GM23248 (cell line): ENCODE measurements around the gene DNAH14. TPM values are rescaled to one million over a fixed set of nuclear protein-coding genes. Genes with fewer than 3 reads are reported as not detected.
"Not testable (repeated sequence)": the region's sequence is repeated elsewhere in the genome, so short reads cannot be mapped to it uniquely, and the experiment has no call there.

Experiments used
- DNase-seq: peaks from one replicate; pipeline ENCODE4 v3.0.0-alpha.2; 2015
- H2AFZ ChIP-seq: fragments of 200-600 bp; sonication (generic); 2 replicates; pipeline ENCODE4 v1.6.1; 2016; ENCODE audit warnings: antibody characterized with exemption
- H3F3A ChIP-seq: fragments of 200-600 bp; sonication (generic); 2 replicates; pipeline ENCODE4 v1.6.1; 2016; ENCODE audit warnings: mild to moderate bottlenecking, antibody characterized with exemption, mixed run types; ENCODE audit not compliant: insufficient read depth
- H3K27ac ChIP-seq: fragments of 200-600 bp; sonication (generic); 2 replicates; pipeline ENCODE4 v1.5.1; 2016; ENCODE audit warnings: mild to moderate bottlenecking
- H3K27me3 ChIP-seq: fragments of 200-600 bp; sonication (generic); replicated peaks from 2 replicates; pipeline ENCODE4 v1.6.1; 2016; ENCODE audit warnings: mild to moderate bottlenecking; ENCODE audit not compliant: insufficient read depth
- H3K36me3 ChIP-seq: fragments of 200-600 bp; sonication (generic); 2 replicates; pipeline ENCODE4 v1.6.1; 2016; ENCODE audit warnings: low read depth, mild to moderate bottlenecking
- H3K4me1 ChIP-seq: fragments of 200-600 bp; sonication (generic); 2 replicates; pipeline ENCODE4 v1.6.1; 2016; ENCODE audit warnings: mild to moderate bottlenecking; ENCODE audit not compliant: insufficient read depth
- H3K4me2 ChIP-seq: fragments of 200-600 bp; sonication (generic); one replicate; pipeline ENCODE4 v1.6.1; 2016; ENCODE audit warnings: mild to moderate bottlenecking; ENCODE audit not compliant: unreplicated experiment
- H3K4me3 ChIP-seq: fragments of 200-600 bp; sonication (generic); 2 replicates; pipeline ENCODE4 v1.5.1; 2016; ENCODE audit warnings: mild to moderate bottlenecking
- H3K79me2 ChIP-seq: fragments of 200-600 bp; sonication (generic); 2 replicates; pipeline ENCODE4 v1.6.1; 2016; ENCODE audit warnings: mild to moderate bottlenecking; ENCODE audit not compliant: insufficient read depth
- H3K9ac ChIP-seq: fragments of 200-600 bp; sonication (generic); 2 replicates; pipeline ENCODE4 v1.6.1; 2016; ENCODE audit warnings: mild to moderate bottlenecking
- H3K9me2 ChIP-seq: fragments of 200-600 bp; sonication (generic); 2 replicates; pipeline ENCODE4 v1.6.1; 2016; ENCODE audit warnings: mixed run types, mild to moderate bottlenecking, moderate library complexity; ENCODE audit not compliant: insufficient read depth
- H3K9me3 ChIP-seq: fragments of 200-600 bp; sonication (generic); one replicate; pipeline ENCODE4 v1.6.1; 2017; ENCODE audit warnings: low read depth
- H4K20me1 ChIP-seq: fragments of 200-600 bp; sonication (generic); 2 replicates; pipeline ENCODE4 v1.6.0; 2016; ENCODE audit not compliant: insufficient read depth
- EZH2 ChIP-seq: fragments of 200-600 bp; sonication (generic); IDR thresholded peaks from 2 replicates; pipeline ENCODE4 v1.6.1; 2018; ENCODE audit warnings: antibody characterized with exemption, mild to moderate bottlenecking; ENCODE audit not compliant: insufficient read depth, poor library complexity, severe bottlenecking
- EZH2phosphoT487 ChIP-seq: fragments of 200-600 bp; sonication (generic); IDR thresholded peaks from 2 replicates; pipeline ENCODE4 v1.6.1; 2018; ENCODE audit warnings: antibody characterized with exemption, moderate library complexity, mild to moderate bottlenecking, low read depth; ENCODE audit not compliant: insufficient read depth
- WGBS, 2 experiments: methylation state at CpG; one replicate each; pipeline ENCODE4 v1.1.6; 2015 to 2017; ENCODE audit warnings: low lambda C conversion rate in 2 of 2, low coverage in 1 of 2; ENCODE audit errors: missing lambda C conversion rate in 2 of 2; 5-methylcytosine and 5-hydroxymethylcytosine counted together
- in situ Hi-C: fragments of 300-500 bp; cut with MboI; formaldehyde crosslinking; loops from 2 replicates; pipeline ENCODE4 v1.15.0; 2020
- polyA plus RNA-seq: library from polyadenylated mRNA; unstranded; fragments of >200 nt; fragmentation: Nextera tagmentation; extraction: Ambion mirVana; gene quantifications from 2 replicates; pipeline ENCODE4 v1.2.1, GENCODE V29; 2016
- total RNA-seq: library from RNA; depleted of rRNA; stranded (reverse); fragments of >200 nt; shearing (Covaris generic); gene quantifications from 2 replicates; pipeline ENCODE4 v1.2.3, GENCODE V29; 2014

DNAH14 gene
- total and polyA plus RNA-seq, 2 experiments from 2014 or later: 9.9 to 20.8 TPM

GRCh38 chr1:225318706-225319575 lies 389.5 kb downstream of the DNAH14 start:
- H3K9ac ChIP-seq: no peak overlapping the region
- no peaks in the 10 kb centered on the region for H3K36me3 ChIP-seq
- peak; percentile 54 for DNase-seq
- H3K4me3 ChIP-seq: no peak overlapping the region
- no peaks in the 10 kb centered on the region for H3K9me3 ChIP-seq
- no peaks in the 10 kb centered on the region for H3K79me2 ChIP-seq
- H2AFZ ChIP-seq: no peak overlapping the region
- in situ Hi-C loops: no loop called here
- H3K4me1 ChIP-seq: no peaks in the 10 kb centered on the region
- no peak overlapping the region for H3K27ac ChIP-seq
- no peaks in the 10 kb centered on the region for H3K9me2 ChIP-seq
- no peak overlapping the region for H3K4me2 ChIP-seq
- no peaks in the 10 kb centered on the region for H4K20me1 ChIP-seq
- no peaks in the 10 kb centered on the region; the same call in 1 of the 2 replicates for H3K27me3 ChIP-seq
- WGBS, 2 experiments: 5% methylated on average over 4 of the region's 4 CpGs
- no peak for TF ChIP-seq EZH2phosphoT487
- TF ChIP-seq EZH2: no peak
- H3F3A ChIP-seq: no peaks in the 10 kb centered on the region

GRCh38 chr1:225319871-225320270 lies 390.4 kb downstream of the DNAH14 start:
- TF ChIP-seq EZH2 (no peak), EZH2phosphoT487 (no peak)
- no peak overlapping the region for H3K27ac ChIP-seq
- in situ Hi-C loops: no loop called here
- H3K9me3 ChIP-seq: no peaks in the 10 kb centered on the region
- no peak overlapping the region for H3K4me3 ChIP-seq
- H3K9me2 ChIP-seq: no peaks in the 10 kb centered on the region
- no peak overlapping the region for H2AFZ ChIP-seq
- H3K79me2 ChIP-seq: no peaks in the 10 kb centered on the region
- H3K9ac ChIP-seq: no peak overlapping the region
- H4K20me1 ChIP-seq: no peaks in the 10 kb centered on the region
- H3K27me3 ChIP-seq: no peaks in the 10 kb centered on the region; the same call in 1 of the 2 replicates
- no peak overlapping the region for H3K4me2 ChIP-seq
- no peaks in the 10 kb centered on the region for H3K36me3 ChIP-seq
- no peaks in the 10 kb centered on the region for H3F3A ChIP-seq
- H3K4me1 ChIP-seq: no peaks in the 10 kb centered on the region
- peak; percentile 28 for DNase-seq

GRCh38 chr1:225321784-225322183 lies 392.3 kb downstream of the DNAH14 start:
- Histone ChIP-seq H3K4me3 (no peak overlapping the region), H3K27me3 (no peaks in the 10 kb centered on the region; the same call in 1 of the 2 replicates), H3K9me2 (no peaks in the 10 kb centered on the region), H4K20me1 (no peaks in the 10 kb centered on the region), H3K27ac (no peak overlapping the region), H3F3A (no peaks in the 10 kb centered on the region), H3K79me2 (no peaks in the 10 kb centered on the region), H3K4me2 (no peak overlapping the region), H2AFZ (no peak overlapping the region), H3K9ac (no peak overlapping the region), H3K36me3 (no peaks in the 10 kb centered on the region), H3K4me1 (no peaks in the 10 kb centered on the region), H3K9me3 (no peaks in the 10 kb centered on the region)
- no peak for TF ChIP-seq EZH2
- TF ChIP-seq EZH2phosphoT487: no peak
- WGBS, 2 experiments: 91 to 97% methylated on average over 3 to 4 of the region's 4 CpGs
- DNase-seq: no peak
- in situ Hi-C loops: no loop called here

- in situ Hi-C loops: no loop called here
- Histone ChIP-seq H3K27me3 (no peaks in the 10 kb centered on the region), H2AFZ (no peak overlapping the region), H3F3A (no peaks in the 10 kb centered on the region), H3K9me3 (no peaks in the 10 kb centered on the region), H3K27ac (no peak overlapping the region), H3K9me2 (no peaks in the 10 kb centered on the region), H3K79me2 (no peaks in the 10 kb centered on the region), H3K36me3 (no peaks in the 10 kb centered on the region), H3K9ac (no peak overlapping the region), H3K4me2 (no peak overlapping the region), H3K4me3 (no peak overlapping the region), H3K4me1 (no peaks in the 10 kb centered on the region), H4K20me1 (no peaks in the 10 kb centered on the region)
- DNase-seq: no peak
- TF ChIP-seq EZH2phosphoT487: no peak
- no peak for TF ChIP-seq EZH2
Observed at GRCh38 chr1:225329041-225329440, 399.6 kb downstream of the DNAH14 start.

- 36 to 58% methylated on average over 1 of the region's 1 CpG for WGBS, 2 experiments
- not testable (repeated sequence) for H3F3A ChIP-seq, H3K36me3 ChIP-seq
Observed at GRCh38 chr1:225329996-225330395, 400.5 kb downstream of the DNAH14 start.

More at GRCh38 chr1:225329996-225330395, 400.5 kb downstream of the DNAH14 start:
- H3K4me3 ChIP-seq, H3K4me2 ChIP-seq, in situ Hi-C loops, H2AFZ ChIP-seq, H3K27ac ChIP-seq, H3K9me2 ChIP-seq, H3K9ac ChIP-seq, DNase-seq, H3K9me3 ChIP-seq, H3K4me1 ChIP-seq, H3K27me3 ChIP-seq, H4K20me1 ChIP-seq, H3K79me2 ChIP-seq: not testable (repeated sequence)
